HG03064 (cell line): ENCODE measurements around the gene GDF7.

Experiments
- ATAC-seq: cut with Tn5 transposase; IDR thresholded peaks from one replicate; pipeline ENCODE4 v1.9.1; 2021; ENCODE audit warnings: low read depth; ENCODE audit not compliant: unreplicated experiment

The GDF7 gene

GRCh38 chr2:20728114-20728758 is 61.3 kb downstream of the GDF7 start:
- no peak for ATAC-seq
